ENCODE measurements around the gene AKR1C3.

DNA sequence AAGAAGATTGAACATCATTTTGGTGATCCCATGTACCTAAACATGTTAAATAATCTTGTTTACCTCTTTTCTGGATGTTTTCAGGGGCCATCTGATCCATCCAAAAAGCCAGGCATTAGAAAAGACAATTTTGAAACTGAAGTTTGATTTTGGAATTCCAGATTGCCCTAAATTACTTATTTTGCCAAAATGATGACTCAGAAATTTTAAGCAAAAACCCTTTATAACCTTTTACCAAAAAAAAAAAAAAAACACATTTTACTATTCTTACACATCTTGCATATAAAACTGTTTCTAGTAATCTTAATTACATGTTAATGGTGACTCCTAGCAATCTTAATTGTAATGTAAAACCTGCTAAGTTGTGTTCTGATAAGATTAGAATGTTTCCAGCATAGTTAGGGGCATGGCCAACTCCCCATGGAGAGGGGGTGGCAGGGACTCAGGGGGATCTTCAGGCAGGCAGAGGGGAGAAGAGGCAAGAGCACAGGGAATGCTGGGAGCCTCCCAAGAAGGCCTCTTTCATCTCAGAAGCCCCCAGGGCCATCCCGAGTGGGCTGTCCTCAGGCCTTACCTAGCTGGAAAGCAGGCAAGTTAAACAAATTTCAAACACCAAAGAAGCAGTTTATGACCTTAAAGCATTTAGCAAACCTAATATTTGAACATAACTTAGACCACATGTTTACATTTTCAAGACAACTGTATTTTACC, 25.8 kb upstream of the AKR1C3 start:
- TF ChIP-seq, protein P1, sequence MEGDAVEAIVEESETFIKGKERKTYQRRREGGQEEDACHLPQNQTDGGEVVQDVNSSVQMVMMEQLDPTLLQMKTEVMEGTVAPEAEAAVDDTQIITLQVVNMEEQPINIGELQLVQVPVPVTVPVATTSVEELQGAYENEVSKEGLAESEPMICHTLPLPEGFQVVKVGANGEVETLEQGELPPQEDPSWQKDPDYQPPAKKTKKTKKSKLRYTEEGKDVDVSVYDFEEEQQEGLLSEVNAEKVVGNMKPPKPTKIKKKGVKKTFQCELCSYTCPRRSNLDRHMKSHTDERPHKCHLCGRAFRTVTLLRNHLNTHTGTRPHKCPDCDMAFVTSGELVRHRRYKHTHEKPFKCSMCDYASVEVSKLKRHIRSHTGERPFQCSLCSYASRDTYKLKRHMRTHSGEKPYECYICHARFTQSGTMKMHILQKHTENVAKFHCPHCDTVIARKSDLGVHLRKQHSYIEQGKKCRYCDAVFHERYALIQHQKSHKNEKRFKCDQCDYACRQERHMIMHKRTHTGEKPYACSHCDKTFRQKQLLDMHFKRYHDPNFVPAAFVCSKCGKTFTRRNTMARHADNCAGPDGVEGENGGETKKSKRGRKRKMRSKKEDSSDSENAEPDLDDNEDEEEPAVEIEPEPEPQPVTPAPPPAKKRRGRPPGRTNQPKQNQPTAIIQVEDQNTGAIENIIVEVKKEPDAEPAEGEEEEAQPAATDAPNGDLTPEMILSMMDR (IDR thresholded peaks at IDR 0.05; ENCODE audit: poor library complexity), result no peak
- no peak for TF ChIP-seq EZH2 (IDR thresholded peaks at IDR 0.05; ENCODE audit: borderline replicate concordance)
- TF ChIP-seq EZH2phosphoT487 (IDR thresholded peaks at IDR 0.05; ENCODE audit: low read depth, severe bottlenecking, unreplicated experiment), result no peak

All from hepatocyte (in vitro differentiated cells).